ENCODE results near the gene GAS6. TPM values are rescaled to one million over a fixed set of nuclear protein-coding genes. Genes with fewer than 3 reads are reported as not detected.

Gene GAS6
- total and polyA plus RNA-seq, 2 donors (not counting 3 experiments of a cell fraction or from before 2014, with no cell fraction given), result 69.2 to 109 TPM

- POLR2A ChIA-PET, result no interaction called here
- no peak for TF ChIP-seq GATA2 (IDR thresholded peaks at IDR 0.05; ENCODE audit: insufficient read depth, insufficient read length, low read depth, low read length)
- no peak for TF ChIP-seq JUN (IDR thresholded peaks at IDR 0.05; ENCODE audit: borderline replicate concordance, insufficient read depth, insufficient read length, low read depth)
- TF ChIP-seq CTCF (IDR thresholded peaks at IDR 0.05; ENCODE audit: extremely low read depth in 1 of 2, insufficient read depth in 1 of 2, low read depth in 1 of 2, low read length in 2 of 2), result no peak
- no peak for TF ChIP-seq FOS (IDR thresholded peaks at IDR 0.05; ENCODE audit: borderline replicate concordance, insufficient read depth, low read length)
- no peak for TF ChIP-seq MYC (IDR thresholded peaks at IDR 0.05; ENCODE audit: low read depth, low read length)
- no peak for TF ChIP-seq EZH2 (IDR thresholded peaks at IDR 0.05; ENCODE audit: borderline replicate concordance, low read depth, low read length, severe bottlenecking)
- TF ChIP-seq MAX (IDR thresholded peaks at IDR 0.05; ENCODE audit: insufficient read depth, insufficient read length), result no peak
- Histone ChIP-seq H2AFZ (ENCODE audit: low read depth, low read length) (no peak overlapping the region), H3K4me1 (ENCODE audit: control insufficient read depth, extremely low read depth, insufficient read depth, low read length) (peaks cover 6% of the 10 kb centered on the region), H3K4me3 (replicated peaks in 1 of 3; ENCODE audit: insufficient read depth in 1 of 3, low read depth in 1 of 3, low read length in 3 of 3) (no peak overlapping the region), H3K9ac (replicated peaks; ENCODE audit: extremely low read depth, insufficient read depth, low read length) (no peak overlapping the region), H3K4me2 (ENCODE audit: insufficient read depth, low read length) (no peak overlapping the region), H3K9me1 (replicated peaks; ENCODE audit: control insufficient read depth, extremely low read depth, insufficient read depth, low read length) (no peaks in the 10 kb centered on the region), H3K9me3 (replicated peaks; ENCODE audit: control insufficient read depth, insufficient read depth, low read length) (peaks cover 2% of the 10 kb centered on the region), H3K36me3 (ENCODE audit: control insufficient read depth in 2 of 2, extremely low read depth in 1 of 2, insufficient read depth in 2 of 2, low read length in 2 of 2) (peaks cover 0 to 3% of the 10 kb centered on the region in 2 experiments), H3K79me2 (ENCODE audit: control insufficient read depth, insufficient read depth, low read length) (no peaks in the 10 kb centered on the region), H3K27ac (ENCODE audit: insufficient read depth, low read depth, low read length) (no peak overlapping the region), H3K27me3 (ENCODE audit: control insufficient read depth in 2 of 2, insufficient read depth in 2 of 2, low read length in 2 of 2) (no peaks in the 10 kb centered on the region), H4K20me1 (replicated peaks; ENCODE audit: control insufficient read depth, extremely low read depth, insufficient read depth, low read length) (no peaks in the 10 kb centered on the region)
- no TSS peak for BruUV-seq (replicated peaks)
- DNase-seq (ENCODE audit: low read depth, low spot score), result no peak
- FAIRE-seq, result no peak
- intact Hi-C loops (cut with micrococcal nuclease) (no loop called here), dilution Hi-C loops (cut with MboI; ENCODE audit: extremely low pct_ligation_motif_present, low sequenced_read_pairs) (no loop called here)
- CTCF ChIA-PET, result interaction anchor here (1.0 to 2.3 kb wide), 6 partner anchors 31 to 134 kb away, joined by 3 to 19 read pairs (median 8); no protein-coding TSS in a partner anchor
These were observed 50.7 kb downstream of the GAS6 start for GRCh38 chr13:113813070-113813748.

Measured in endothelial cell of umbilical vein (primary cell).